LNCaP clone FGC (cell line): ENCODE measurements around the gene NET1.
A peak's percentile ranks its signal among the peaks of the same experiment; 100 is the strongest.

Experiments used
- DNase-seq: peaks from one replicate; pipeline ENCODE4 v3.0.0-alpha.2; 2011; ENCODE audit warnings: low read depth
- H3K4me3 ChIP-seq: 2 replicates; pipeline ENCODE4 v1.5.1; 2011; ENCODE audit warnings: mild to moderate bottlenecking, low read depth, low read length, control low read depth
- TF ChIP-seq, protein P1 (sequence below): IDR thresholded peaks from 2 replicates; pipeline ENCODE4 v1.5.1; 2012; ENCODE audit warnings: mild to moderate bottlenecking; ENCODE audit not compliant: control insufficient read depth, insufficient read depth; ENCODE audit errors: extremely low read depth

Gene NET1

DNA sequence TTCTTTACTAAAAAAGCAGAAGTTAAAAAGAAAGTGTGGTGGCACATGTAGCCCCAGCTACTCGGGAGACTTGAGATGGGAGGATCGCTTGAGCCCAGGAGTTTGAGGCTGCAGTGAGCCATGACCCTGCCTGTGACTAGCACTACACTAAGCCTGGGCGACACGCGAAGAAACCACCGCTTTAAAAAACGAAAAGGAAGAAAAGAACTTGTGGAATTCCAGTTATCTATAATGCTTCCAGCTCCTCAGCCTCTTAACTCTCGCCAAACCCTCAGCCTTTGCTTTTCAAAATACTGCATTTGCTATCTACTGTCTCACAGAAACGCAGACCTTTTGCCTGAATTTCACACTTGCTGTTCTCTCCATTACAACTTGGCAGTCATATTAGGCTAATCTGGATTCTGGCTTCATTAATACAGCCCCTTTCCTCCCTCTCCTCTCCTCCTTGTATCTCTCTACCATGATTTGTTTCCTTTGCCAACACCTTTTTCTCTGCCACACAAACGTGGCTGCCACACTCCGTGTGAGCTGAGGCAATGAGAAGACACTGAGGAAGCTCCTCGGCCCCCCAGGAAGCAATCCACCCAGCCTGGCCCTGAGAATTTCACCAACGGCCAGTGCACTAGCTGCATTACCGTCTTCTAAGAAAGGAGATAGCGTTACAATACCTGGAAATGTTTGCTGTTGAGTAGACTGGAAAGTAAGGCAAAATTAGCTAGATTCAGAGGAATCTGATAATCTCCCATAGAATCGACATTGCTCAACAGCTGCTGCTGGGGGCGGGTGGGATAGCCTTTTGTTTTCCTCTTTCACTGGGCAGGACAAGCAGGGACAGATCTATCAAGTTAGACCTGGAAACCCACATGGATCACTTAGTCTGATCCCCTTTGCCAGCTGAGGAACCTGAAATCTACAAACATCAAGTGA lies 49.8 kb downstream of the NET1 start:
- DNase-seq = no peak
- TF ChIP-seq, protein P1, sequence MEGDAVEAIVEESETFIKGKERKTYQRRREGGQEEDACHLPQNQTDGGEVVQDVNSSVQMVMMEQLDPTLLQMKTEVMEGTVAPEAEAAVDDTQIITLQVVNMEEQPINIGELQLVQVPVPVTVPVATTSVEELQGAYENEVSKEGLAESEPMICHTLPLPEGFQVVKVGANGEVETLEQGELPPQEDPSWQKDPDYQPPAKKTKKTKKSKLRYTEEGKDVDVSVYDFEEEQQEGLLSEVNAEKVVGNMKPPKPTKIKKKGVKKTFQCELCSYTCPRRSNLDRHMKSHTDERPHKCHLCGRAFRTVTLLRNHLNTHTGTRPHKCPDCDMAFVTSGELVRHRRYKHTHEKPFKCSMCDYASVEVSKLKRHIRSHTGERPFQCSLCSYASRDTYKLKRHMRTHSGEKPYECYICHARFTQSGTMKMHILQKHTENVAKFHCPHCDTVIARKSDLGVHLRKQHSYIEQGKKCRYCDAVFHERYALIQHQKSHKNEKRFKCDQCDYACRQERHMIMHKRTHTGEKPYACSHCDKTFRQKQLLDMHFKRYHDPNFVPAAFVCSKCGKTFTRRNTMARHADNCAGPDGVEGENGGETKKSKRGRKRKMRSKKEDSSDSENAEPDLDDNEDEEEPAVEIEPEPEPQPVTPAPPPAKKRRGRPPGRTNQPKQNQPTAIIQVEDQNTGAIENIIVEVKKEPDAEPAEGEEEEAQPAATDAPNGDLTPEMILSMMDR = no peak
- H3K4me3 ChIP-seq = no peak overlapping the region

DNA sequence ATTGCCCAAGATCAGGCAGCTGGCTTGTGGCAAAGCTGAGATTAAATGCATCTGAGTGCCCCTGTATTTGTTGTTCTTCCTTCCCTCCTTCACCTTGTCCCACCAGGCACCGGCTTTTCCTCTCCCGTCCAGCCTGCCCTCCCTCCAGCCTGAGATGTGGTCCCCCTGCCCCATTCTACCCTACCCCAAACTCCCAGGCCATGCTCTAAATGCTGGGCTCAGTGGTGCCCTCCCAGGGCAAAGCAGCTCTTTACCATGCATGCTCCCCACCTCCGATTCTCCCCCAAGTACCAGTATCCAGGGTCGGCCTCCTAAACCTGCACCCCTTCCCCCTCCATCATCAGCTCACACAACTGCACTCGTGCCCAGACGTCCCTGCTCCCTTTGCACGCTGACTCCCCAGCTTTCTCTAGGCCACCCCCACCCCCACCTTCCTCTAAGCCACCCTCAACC lies 50.5 kb downstream of the NET1 start:
- TF ChIP-seq, protein P1 = no peak
- H3K4me3 ChIP-seq = no peak overlapping the region
- DNase-seq = no peak

GRCh38 chr10:5464546-5464945 lies 52.2 kb downstream of the NET1 start:
- no peak overlapping the region for H3K4me3 ChIP-seq
- no peak for DNase-seq
- TF ChIP-seq, protein P1 = no peak

DNA sequence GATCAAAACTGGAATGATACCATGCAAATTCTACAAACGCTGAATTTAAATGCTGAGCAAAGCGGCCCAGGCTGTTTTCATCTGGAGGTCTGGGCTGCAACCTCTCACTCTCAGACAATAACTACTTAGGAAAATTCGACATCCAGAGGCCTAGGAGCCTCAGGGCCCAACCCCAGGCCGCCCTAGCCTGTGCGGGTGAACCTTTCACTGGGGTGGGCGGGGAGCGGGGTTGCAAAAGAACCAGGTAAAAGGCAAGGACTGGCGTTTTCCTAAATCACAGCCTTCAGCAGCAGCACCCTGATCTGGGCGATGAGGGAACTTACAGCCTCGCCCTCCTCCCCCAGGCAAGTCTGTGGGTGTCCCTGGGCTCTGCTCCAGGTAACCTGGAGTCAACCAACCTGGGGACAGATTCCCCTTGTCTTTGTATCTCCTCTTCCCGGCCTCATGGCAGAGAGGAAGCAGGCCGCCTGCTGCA lies 53.7 kb downstream of the NET1 start:
- DNase-seq = no peak
- TF ChIP-seq, protein P1 = no peak
- H3K4me3 ChIP-seq = no peak overlapping the region

DNA sequence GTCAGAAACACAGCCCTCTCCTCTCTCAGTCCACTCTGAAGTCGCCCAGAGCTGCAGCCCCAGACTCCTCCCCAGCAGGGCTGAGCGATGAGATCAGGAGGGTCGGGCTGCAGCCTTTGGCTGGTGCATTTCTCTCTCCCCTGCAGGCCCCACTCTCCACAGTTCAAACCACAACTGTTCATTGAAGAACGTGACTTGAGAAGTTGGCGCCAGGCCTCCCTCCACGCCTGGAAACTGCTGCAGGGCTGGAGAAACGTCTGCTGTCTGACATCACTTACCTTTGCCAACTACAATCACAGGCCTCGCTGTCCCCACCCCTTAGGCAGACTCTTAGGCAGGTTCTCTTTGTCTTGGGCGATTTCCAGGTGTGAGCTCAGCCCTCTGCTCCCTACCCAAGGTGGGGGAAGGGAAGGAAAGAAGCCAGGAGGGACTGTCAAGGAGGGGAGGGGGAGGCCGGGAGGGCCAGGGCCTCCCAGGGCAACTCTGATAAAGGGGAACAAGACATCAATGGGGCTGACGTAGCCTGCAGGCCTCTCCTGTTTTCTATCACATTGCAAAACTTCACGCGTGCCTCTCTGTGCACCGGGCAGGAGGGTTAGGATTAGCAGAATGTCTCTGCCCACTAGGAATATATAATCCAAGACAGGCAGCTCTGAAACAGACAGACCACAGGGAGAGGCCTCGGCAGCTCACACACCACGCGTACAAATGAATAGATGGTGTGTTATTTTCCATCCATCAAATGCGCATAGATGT lies 54.3 kb downstream of the NET1 start:
- H3K4me3 ChIP-seq = no peak overlapping the region
- TF ChIP-seq, protein P1 = no peak
- peak; percentile 97 for DNase-seq

- DNase-seq = no peak
- no peak overlapping the region for H3K4me3 ChIP-seq
- TF ChIP-seq, protein P1 = no peak
Measured at GRCh38 chr10:5467207-5467535, 54.8 kb downstream of the NET1 start.
